Measurements from ENCODE around the gene KCNQ4. TPM values are rescaled to one million over a fixed set of nuclear protein-coding genes. Genes with fewer than 3 reads are reported as not detected.

Gene KCNQ4
- total and polyA plus RNA-seq, 2 of the 8 experiments (the other 6 are each of a cell fraction or from before 2014, with no cell fraction given): 2.2 to 3.9 TPM

DNA sequence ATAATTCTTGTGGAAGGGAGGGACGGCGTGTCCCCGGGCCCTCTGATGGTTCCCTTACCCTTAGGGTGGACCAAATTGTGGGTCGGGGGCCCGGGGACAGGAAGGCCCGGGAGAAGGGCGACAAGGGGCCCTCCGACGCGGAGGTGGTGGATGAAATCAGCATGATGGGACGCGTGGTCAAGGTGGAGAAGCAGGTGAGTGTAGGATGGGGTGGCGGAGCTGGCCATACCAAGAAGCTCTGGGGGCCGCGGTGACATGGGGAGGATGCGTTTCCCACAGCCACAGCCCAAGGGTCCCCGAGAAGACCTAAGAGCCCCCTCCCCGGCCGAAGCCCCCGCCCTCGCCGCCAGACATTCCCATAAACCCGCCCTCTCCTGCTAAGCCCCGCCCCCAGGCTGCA lies 54.0 kb downstream of the KCNQ4 start (continued):
- TF ChIP-seq, protein P1, sequence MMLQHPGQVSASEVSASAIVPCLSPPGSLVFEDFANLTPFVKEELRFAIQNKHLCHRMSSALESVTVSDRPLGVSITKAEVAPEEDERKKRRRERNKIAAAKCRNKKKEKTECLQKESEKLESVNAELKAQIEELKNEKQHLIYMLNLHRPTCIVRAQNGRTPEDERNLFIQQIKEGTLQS (IDR thresholded peaks at IDR 0.05; ENCODE audit: insufficient read depth, low read depth, low read length): no peak
